ENCODE results near the gene NPC1L1.
A peak's percentile ranks its signal among the peaks of the same experiment; 100 is the strongest.

Gene NPC1L1

DNA sequence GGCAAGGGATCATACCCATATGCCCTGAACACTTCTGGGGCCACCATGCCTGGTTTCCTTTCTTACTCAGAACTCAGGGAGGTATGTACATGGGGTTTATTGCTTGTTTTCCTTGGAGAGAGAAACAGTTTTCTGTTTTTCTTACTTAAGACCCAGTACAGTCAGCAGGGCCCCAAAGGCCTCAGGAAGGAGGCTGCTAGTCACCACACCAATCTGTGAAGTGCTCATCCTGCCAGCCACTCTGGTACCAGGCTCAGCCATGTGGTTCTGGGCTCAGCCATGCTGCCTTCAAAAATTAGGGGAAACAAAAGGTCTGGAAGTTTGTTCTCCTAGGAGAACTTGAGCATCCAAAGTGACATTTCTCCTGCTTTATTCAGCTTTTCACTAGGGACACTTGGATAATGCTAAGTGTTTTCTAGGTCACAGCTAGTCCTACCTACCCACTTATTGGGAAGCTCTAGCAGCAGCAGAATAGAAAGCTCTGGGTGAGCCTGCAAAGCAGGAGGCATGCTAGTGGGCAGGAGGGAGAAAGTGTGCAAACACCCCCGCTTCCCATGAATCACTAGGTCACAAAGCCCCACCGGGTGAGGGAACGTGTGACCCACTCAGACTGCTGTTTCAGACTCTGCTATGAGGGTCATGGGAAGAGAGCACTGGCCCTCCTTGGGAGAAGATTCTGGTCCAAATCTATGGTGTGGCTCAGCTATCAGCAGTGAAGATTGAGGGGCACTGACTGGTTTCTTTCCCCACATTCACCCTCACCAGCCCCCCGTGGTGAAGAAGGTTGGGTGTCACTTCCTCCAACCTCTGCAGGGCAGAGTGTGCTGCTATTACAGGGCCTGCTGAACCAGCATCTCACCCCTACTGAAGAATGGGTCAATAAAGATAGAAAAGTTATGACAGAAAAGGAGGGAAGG lies 74.6 kb downstream of the NPC1L1 start:
- Histone ChIP-seq H3K4me3 (IDR thresholded peaks at IDR 0.05; ENCODE audit: insufficient read depth, low read depth, low read length) (no peak overlapping the region), H3K9ac (no peak overlapping the region), H3K4me1 (ENCODE audit: low read depth, poor library complexity, severe bottlenecking) (peaks cover 46% of the 10 kb centered on the region), H3K27ac (no peak overlapping the region), H3K36me3 (ENCODE audit: insufficient read depth) (peaks cover 6% of the 10 kb centered on the region; the same call in 1 of the 2 replicates), H4K20me1 (ENCODE audit: insufficient read depth) (no peaks in the 10 kb centered on the region), H3K79me2 (ENCODE audit: insufficient read depth, low read depth) (peaks cover 27% of the 10 kb centered on the region; the same call in 1 of the 2 replicates), H2AFZ (ENCODE audit: low read depth) (no peak overlapping the region), H3K27me3 (ENCODE audit: insufficient read depth, low read depth) (no peaks in the 10 kb centered on the region), H3K4me2 (no peak overlapping the region)
- TF ChIP-seq, protein P1, sequence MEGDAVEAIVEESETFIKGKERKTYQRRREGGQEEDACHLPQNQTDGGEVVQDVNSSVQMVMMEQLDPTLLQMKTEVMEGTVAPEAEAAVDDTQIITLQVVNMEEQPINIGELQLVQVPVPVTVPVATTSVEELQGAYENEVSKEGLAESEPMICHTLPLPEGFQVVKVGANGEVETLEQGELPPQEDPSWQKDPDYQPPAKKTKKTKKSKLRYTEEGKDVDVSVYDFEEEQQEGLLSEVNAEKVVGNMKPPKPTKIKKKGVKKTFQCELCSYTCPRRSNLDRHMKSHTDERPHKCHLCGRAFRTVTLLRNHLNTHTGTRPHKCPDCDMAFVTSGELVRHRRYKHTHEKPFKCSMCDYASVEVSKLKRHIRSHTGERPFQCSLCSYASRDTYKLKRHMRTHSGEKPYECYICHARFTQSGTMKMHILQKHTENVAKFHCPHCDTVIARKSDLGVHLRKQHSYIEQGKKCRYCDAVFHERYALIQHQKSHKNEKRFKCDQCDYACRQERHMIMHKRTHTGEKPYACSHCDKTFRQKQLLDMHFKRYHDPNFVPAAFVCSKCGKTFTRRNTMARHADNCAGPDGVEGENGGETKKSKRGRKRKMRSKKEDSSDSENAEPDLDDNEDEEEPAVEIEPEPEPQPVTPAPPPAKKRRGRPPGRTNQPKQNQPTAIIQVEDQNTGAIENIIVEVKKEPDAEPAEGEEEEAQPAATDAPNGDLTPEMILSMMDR (conservative IDR thresholded peaks at IDR 0.05; ENCODE audit: low read depth, low read length), result no peak

DNA sequence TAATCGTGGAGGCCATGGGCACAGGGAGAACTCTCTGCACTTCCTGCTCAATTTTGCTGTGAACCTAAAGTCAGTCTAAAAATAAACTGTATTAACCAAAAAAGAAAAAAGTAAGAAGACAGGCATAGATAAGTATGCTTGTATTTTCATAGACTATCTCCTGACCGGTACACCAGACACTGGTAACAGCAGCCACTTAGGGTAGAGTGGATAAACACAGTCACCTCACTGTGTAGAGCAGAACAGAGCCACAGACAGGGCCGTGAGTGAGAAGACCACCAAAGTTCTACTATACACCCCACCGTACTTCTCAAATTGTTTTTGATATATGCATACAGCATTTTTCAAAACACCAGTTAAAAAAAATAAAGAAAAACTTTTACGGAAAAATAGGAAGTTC lies 75.6 kb downstream of the NPC1L1 start:
- Histone ChIP-seq H3K4me2 (no peak overlapping the region), H3K4me1 (ENCODE audit: low read depth, poor library complexity, severe bottlenecking) (peaks cover 46% of the 10 kb centered on the region), H3K9ac (no peak overlapping the region), H3K4me3 (IDR thresholded peaks at IDR 0.05; ENCODE audit: insufficient read depth, low read depth, low read length) (no peak overlapping the region), H2AFZ (ENCODE audit: low read depth) (no peak overlapping the region), H3K36me3 (ENCODE audit: insufficient read depth) (peaks cover 6% of the 10 kb centered on the region; the same call in 1 of the 2 replicates), H4K20me1 (ENCODE audit: insufficient read depth) (no peaks in the 10 kb centered on the region), H3K27me3 (ENCODE audit: insufficient read depth, low read depth) (no peaks in the 10 kb centered on the region), H3K27ac (no peak overlapping the region), H3K79me2 (ENCODE audit: insufficient read depth, low read depth) (peaks cover 23% of the 10 kb centered on the region; the same call in 1 of the 2 replicates)
- TF ChIP-seq, protein P1 (conservative IDR thresholded peaks at IDR 0.05; ENCODE audit: low read depth, low read length), result no peak

DNA sequence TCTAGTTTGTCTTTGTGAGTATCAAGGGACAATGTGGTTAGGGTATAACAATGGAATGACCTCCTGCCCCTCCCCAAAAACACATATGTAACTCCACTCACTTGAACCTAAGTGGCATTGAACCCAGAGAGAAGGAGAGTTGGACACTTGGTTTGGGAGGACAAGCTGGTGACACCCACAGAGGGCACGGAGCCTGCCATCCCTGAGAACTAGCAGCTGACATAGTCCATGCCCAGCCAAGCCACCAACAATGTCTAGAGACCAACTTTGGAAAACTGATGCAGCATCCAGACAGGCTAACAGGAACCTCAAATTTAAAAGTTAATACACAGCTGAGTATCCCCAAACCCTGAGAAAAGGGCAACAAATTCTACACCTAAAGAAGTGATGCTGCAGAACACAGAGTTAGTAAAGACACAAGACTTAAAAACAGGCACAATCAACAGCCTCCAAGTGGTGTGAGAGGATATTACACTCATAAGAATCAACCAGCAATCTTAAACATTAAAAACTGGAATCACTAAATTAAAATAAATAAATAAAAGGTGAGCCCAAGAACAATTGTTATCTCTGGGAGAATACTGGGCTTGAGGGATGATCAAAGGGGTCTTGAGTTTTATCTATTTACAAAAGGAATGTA lies 77.8 kb downstream of the NPC1L1 start:
- Histone ChIP-seq H3K27me3 (ENCODE audit: insufficient read depth, low read depth) (no peaks in the 10 kb centered on the region), H4K20me1 (ENCODE audit: insufficient read depth) (no peaks in the 10 kb centered on the region), H3K4me2 (no peak overlapping the region), H3K36me3 (ENCODE audit: insufficient read depth) (peaks cover 6% of the 10 kb centered on the region; the same call in 1 of the 2 replicates), H3K4me1 (ENCODE audit: low read depth, poor library complexity, severe bottlenecking) (peaks cover 44% of the 10 kb centered on the region), H2AFZ (ENCODE audit: low read depth) (no peak overlapping the region), H3K9ac (no peak overlapping the region), H3K27ac (no peak overlapping the region), H3K4me3 (IDR thresholded peaks at IDR 0.05; ENCODE audit: insufficient read depth, low read depth, low read length) (no peak overlapping the region), H3K79me2 (ENCODE audit: insufficient read depth, low read depth) (peaks cover 25% of the 10 kb centered on the region; the same call in 1 of the 2 replicates)
- TF ChIP-seq, protein P1 (conservative IDR thresholded peaks at IDR 0.05; ENCODE audit: low read depth, low read length), result peak; percentile 49; the same call in 1 of the 2 replicates
